Mesendoderm (in vitro differentiated cells): Measurements from ENCODE around the gene RALY.

Source experiments
- DNase-seq: peaks from one replicate; pipeline ENCODE4 v3.0.0; 2013
- H2AK5ac ChIP-seq: 2 replicates; pipeline ENCODE4 v1.6.1; 2013; ENCODE audit warnings: low read length, inconsistent platforms
- H2BK120ac ChIP-seq: 2 replicates; pipeline ENCODE4 v1.6.1; 2013; ENCODE audit warnings: low read depth, mild to moderate bottlenecking, low read length, moderate library complexity, mixed read lengths
- H2BK15ac ChIP-seq: replicated peaks from 2 replicates; pipeline ENCODE4 v1.6.1; 2013; ENCODE audit warnings: low read depth, mild to moderate bottlenecking, moderate library complexity
- H2BK5ac ChIP-seq: 2 replicates; pipeline ENCODE4 v1.6.1; 2013; ENCODE audit warnings: low read length, inconsistent platforms
- H3K18ac ChIP-seq: 2 replicates; pipeline ENCODE4 v1.6.1; 2013; ENCODE audit warnings: mild to moderate bottlenecking, low read length, mixed read lengths
- H3K23ac ChIP-seq: one replicate; pipeline ENCODE4 v1.6.1; 2013; ENCODE audit warnings: low read length
- H3K27ac ChIP-seq: 2 replicates; pipeline ENCODE4 v1.5.1; 2013; ENCODE audit warnings: low read depth, mild to moderate bottlenecking, inconsistent platforms, low read length, moderate library complexity
- H3K27me3 ChIP-seq: 2 replicates; pipeline ENCODE4 v1.6.1; 2013; ENCODE audit warnings: low read length, control low read depth, mild to moderate bottlenecking, inconsistent platforms; ENCODE audit not compliant: insufficient read depth, poor library complexity
- H3K36me3 ChIP-seq: 2 replicates; pipeline ENCODE4 v1.6.1; 2013; ENCODE audit warnings: low read length, inconsistent platforms; ENCODE audit not compliant: control insufficient read depth, insufficient read depth
- H3K4ac ChIP-seq: one replicate; pipeline ENCODE4 v1.6.1; 2013; ENCODE audit warnings: low read depth, mild to moderate bottlenecking, low read length, moderate library complexity
- H3K4me1 ChIP-seq: 2 replicates; pipeline ENCODE4 v1.6.1; 2013; ENCODE audit warnings: low read depth, low read length, inconsistent platforms; ENCODE audit not compliant: control insufficient read depth
- H3K4me2 ChIP-seq: 2 replicates; pipeline ENCODE4 v1.6.1; 2013; ENCODE audit warnings: low read length
- H3K4me3 ChIP-seq: 2 replicates; pipeline ENCODE4 v1.5.1; 2013; ENCODE audit warnings: mild to moderate bottlenecking, low read length
- H3K56ac ChIP-seq: one replicate; pipeline ENCODE4 v1.6.1; 2013; ENCODE audit warnings: low read length
- H3K79me1 ChIP-seq: 2 replicates; pipeline ENCODE4 v1.6.1; 2013; ENCODE audit warnings: low read length, inconsistent platforms
- H3K79me2 ChIP-seq: 2 replicates; pipeline ENCODE4 v1.6.1; 2013; ENCODE audit warnings: mild to moderate bottlenecking, low read length; ENCODE audit not compliant: control insufficient read depth, insufficient read depth
- H3K9ac ChIP-seq: 2 replicates; pipeline ENCODE4 v1.6.1; 2013; ENCODE audit warnings: low read length, inconsistent platforms
- H4K5ac ChIP-seq: one replicate; pipeline ENCODE4 v1.6.1; 2013; ENCODE audit warnings: low read length
- H4K8ac ChIP-seq: one replicate; pipeline ENCODE4 v1.6.1; 2013; ENCODE audit warnings: low read depth, mild to moderate bottlenecking, control low read depth, low read length, moderate library complexity
- WGBS: extraction: QIAGEN DNeasy Blood & Tissue Kit; methylation state at CpG from one replicate; pipeline ENCODE4 v1.1.7; 2013; ENCODE audit warnings: low lambda C conversion rate, missing lambda C conversion rate; ENCODE audit not compliant: insufficient coverage; ENCODE audit errors: extremely low coverage; 5-methylcytosine and 5-hydroxymethylcytosine counted together

Gene RALY

DNA sequence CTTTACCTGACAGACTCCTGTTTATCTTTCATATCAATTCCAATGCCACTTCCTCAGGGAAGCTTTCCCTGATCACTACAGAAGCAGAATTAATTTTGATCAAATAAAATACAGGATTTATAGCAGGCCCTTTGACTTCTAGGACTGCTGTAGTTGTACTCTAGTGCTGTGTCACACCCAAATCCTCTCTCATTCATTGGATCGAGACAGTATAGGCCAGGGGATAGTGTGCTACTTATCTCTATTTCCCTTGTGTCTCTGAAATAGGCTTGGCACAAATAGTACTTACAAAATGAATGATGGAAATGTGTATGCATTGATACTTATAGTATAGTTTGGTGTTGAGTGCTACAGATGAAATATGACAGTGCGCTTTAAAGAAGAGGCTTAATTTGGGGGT lies 19.8 kb downstream of the RALY start:
- Histone ChIP-seq H3K56ac (no peak overlapping the region), H3K23ac (no peak overlapping the region), H4K5ac (no peak overlapping the region), H3K9ac (no peak overlapping the region), H3K36me3 (no peaks in the 10 kb centered on the region), H3K79me2 (peaks cover 83% of the 10 kb centered on the region), H3K27me3 (no peaks in the 10 kb centered on the region), H2BK120ac (no peak overlapping the region), H3K79me1 (peaks cover 36% of the 10 kb centered on the region), H2BK15ac (no peak overlapping the region), H3K4me1 (peaks cover 13% of the 10 kb centered on the region), H2AK5ac (no peak overlapping the region), H2BK5ac (no peak overlapping the region), H3K4me3 (no peak overlapping the region), H3K4me2 (no peak overlapping the region), H3K27ac (no peak overlapping the region), H4K8ac (no peak overlapping the region), H3K18ac (no peak overlapping the region), H3K4ac (no peak overlapping the region)
- no CpG with 5 or more reads among the region's 2 CpGs for WGBS
- no peak for DNase-seq

- H3K79me2 ChIP-seq: peaks cover 77% of the 10 kb centered on the region
- no peak overlapping the region for H2BK120ac ChIP-seq
- no peak overlapping the region for H3K4me2 ChIP-seq
- H4K5ac ChIP-seq: no peak overlapping the region
- H3K79me1 ChIP-seq: peaks cover 41% of the 10 kb centered on the region
- no peak overlapping the region for H2BK15ac ChIP-seq
- WGBS: no CpG with 5 or more reads among the region's 1 CpG
- H3K9ac ChIP-seq: no peak overlapping the region
- H2BK5ac ChIP-seq: no peak overlapping the region
- peaks cover 13% of the 10 kb centered on the region for H3K4me1 ChIP-seq
- no peak overlapping the region for H2AK5ac ChIP-seq
- no peak overlapping the region for H4K8ac ChIP-seq
- H3K27ac ChIP-seq: no peak overlapping the region
- H3K18ac ChIP-seq: no peak overlapping the region
- no peaks in the 10 kb centered on the region for H3K36me3 ChIP-seq
- DNase-seq: no peak
- H3K56ac ChIP-seq: no peak overlapping the region
- no peak overlapping the region for H3K4me3 ChIP-seq
- no peak overlapping the region for H3K4ac ChIP-seq
- no peaks in the 10 kb centered on the region for H3K27me3 ChIP-seq
- no peak overlapping the region for H3K23ac ChIP-seq
These were observed 21.2 kb downstream of the RALY start for GRCh38 chr20:34014878-34015277.

DNA sequence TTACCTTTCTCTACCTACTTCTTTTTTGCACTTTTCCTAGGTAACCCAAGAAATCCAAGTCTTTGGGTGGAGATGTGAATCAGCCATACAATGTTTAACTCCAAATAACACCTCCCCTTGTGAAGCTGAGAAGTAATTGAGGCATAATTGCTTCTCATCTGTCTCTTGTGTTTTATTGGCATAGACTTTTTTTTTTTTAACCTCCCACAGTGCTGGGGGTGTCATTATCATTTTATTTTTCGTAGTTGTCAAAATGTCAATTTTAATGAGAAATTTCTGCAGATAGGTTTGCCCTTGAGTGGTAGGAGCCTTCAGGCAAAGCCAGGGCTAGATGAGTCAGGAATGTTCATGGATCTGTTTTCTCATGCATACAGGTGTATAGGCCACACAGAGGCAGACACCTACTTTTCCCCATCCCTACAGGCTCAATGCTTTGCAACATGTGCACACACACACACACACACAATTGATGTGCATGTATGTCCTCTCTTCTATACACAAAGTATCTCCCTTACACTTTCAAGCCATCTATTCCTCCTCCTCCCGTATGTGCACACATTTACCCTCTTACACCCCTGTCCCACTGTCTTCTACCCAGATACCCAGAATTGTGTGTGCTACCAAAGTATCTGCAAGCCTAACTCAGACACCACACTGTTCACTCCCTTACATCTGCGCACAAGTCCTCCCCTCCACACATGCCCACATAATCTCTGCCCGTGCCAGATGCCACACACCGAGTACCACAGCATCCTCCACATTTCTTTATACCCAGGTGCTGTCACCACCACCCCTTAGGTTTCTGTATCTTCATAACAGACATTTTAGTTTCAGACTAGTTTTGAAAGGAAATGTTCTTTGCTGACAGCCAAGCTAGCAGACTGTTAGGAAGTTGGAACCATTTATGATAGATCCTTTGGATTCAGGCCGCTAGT lies 22.0 kb downstream of the RALY start:
- Histone ChIP-seq H3K79me2 (peaks cover 75% of the 10 kb centered on the region), H3K4me1 (peaks cover 11% of the 10 kb centered on the region), H3K4me2 (no peak overlapping the region), H2AK5ac (no peak overlapping the region), H2BK15ac (no peak overlapping the region), H2BK5ac (no peak overlapping the region), H3K4me3 (no peak overlapping the region), H3K27me3 (no peaks in the 10 kb centered on the region), H3K18ac (no peak overlapping the region), H2BK120ac (no peak overlapping the region), H3K9ac (no peak overlapping the region), H3K56ac (no peak overlapping the region), H3K4ac (no peak overlapping the region), H3K36me3 (no peaks in the 10 kb centered on the region), H4K8ac (no peak overlapping the region), H3K27ac (no peak overlapping the region), H3K79me1 (peaks cover 42% of the 10 kb centered on the region), H3K23ac (peak overlapping the region; percentile 80), H4K5ac (no peak overlapping the region)
- no peak for DNase-seq
- WGBS: no CpG with 5 or more reads among the region's 6 CpGs

DNA sequence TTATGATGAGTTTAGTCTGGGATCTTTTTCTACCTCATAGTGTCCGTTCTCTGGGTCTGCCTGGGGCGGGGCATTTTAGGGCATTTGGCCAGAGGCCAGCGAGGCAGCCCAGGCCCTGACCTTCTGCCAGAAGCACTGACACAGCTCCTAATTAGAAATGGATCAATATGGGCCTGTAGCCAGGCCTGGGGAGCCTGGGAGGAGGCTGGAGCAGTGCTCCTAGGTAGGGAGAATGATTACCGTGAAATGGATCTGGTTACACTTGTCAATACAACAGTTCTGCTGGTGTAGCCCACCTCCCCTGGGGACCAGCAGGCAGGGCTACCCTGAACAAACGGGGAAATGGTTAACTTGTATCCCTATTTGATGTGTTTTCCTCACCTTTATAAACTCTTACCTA lies 23.0 kb downstream of the RALY start:
- peaks cover 47% of the 10 kb centered on the region for H3K79me1 ChIP-seq
- no CpG with 5 or more reads among the region's 5 CpGs for WGBS
- H2BK120ac ChIP-seq: no peak overlapping the region
- no peak overlapping the region for H3K4me2 ChIP-seq
- no peak overlapping the region for H3K4me3 ChIP-seq
- H3K23ac ChIP-seq: no peak overlapping the region
- H4K8ac ChIP-seq: no peak overlapping the region
- no peak overlapping the region for H2BK5ac ChIP-seq
- no peak overlapping the region for H4K5ac ChIP-seq
- H3K79me2 ChIP-seq: peaks cover 73% of the 10 kb centered on the region
- H3K4me1 ChIP-seq: peaks cover 11% of the 10 kb centered on the region
- H2BK15ac ChIP-seq: no peak overlapping the region
- no peaks in the 10 kb centered on the region for H3K36me3 ChIP-seq
- H2AK5ac ChIP-seq: no peak overlapping the region
- no peak overlapping the region for H3K27ac ChIP-seq
- DNase-seq: no peak
- no peak overlapping the region for H3K56ac ChIP-seq
- H3K18ac ChIP-seq: no peak overlapping the region
- no peak overlapping the region for H3K9ac ChIP-seq
- no peaks in the 10 kb centered on the region for H3K27me3 ChIP-seq
- no peak overlapping the region for H3K4ac ChIP-seq

DNA sequence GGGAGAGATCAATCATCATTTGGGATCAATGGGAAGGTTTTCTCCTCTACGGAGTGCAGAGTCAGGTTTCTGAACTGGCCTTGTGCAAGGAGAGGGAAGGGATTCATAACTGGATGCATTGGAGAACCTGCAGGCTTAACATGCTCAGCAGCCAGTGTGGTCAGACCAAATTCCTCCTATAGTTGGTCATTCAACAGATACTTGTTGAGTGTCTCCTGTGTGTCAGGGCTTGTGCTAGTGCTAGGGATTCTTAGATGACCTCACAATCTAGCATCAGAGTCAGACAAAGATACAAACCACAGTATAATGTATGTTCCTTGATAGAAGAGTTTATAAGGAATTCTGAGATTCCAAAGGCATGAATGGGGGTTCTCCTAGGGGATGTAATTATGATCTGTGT lies 23.9 kb downstream of the RALY start:
- H4K8ac ChIP-seq: no peak overlapping the region
- H2BK5ac ChIP-seq: no peak overlapping the region
- H2AK5ac ChIP-seq: no peak overlapping the region
- no peak overlapping the region for H3K56ac ChIP-seq
- H2BK15ac ChIP-seq: no peak overlapping the region
- H3K4me3 ChIP-seq: no peak overlapping the region
- H3K27me3 ChIP-seq: no peaks in the 10 kb centered on the region
- H3K79me1 ChIP-seq: peaks cover 45% of the 10 kb centered on the region
- H3K36me3 ChIP-seq: no peaks in the 10 kb centered on the region
- DNase-seq: no peak
- H3K4me1 ChIP-seq: peaks cover 4% of the 10 kb centered on the region
- no peak overlapping the region for H3K23ac ChIP-seq
- no peak overlapping the region for H3K27ac ChIP-seq
- no peak overlapping the region for H2BK120ac ChIP-seq
- H3K79me2 ChIP-seq: peaks cover 70% of the 10 kb centered on the region
- H4K5ac ChIP-seq: no peak overlapping the region
- no peak overlapping the region for H3K4me2 ChIP-seq
- no peak overlapping the region for H3K4ac ChIP-seq
- H3K18ac ChIP-seq: no peak overlapping the region
- H3K9ac ChIP-seq: no peak overlapping the region
- WGBS: no CpG with 5 or more reads among the region's 1 CpG
